Activated naive CD4-positive, alpha-beta T cell treated with anti-CD3 and anti-CD28 coated beads, Interleukin-2, amount 50 U/mL, for 24 hours (primary cell): ENCODE data around the gene MOBP.

Source experiments
- H3K27ac Mint-ChIP-seq: one replicate; pipeline ENCODE4 v1.8.0; 2021; ENCODE audit warnings: mild to moderate bottlenecking, mixed read lengths
- H3K27me3 Mint-ChIP-seq: one replicate; pipeline ENCODE4 v1.8.0; 2021; ENCODE audit warnings: mixed read lengths
- H3K36me3 Mint-ChIP-seq: one replicate; pipeline ENCODE4 v1.8.0; 2021; ENCODE audit warnings: mixed read lengths
- H3K4me1 Mint-ChIP-seq: one replicate; pipeline ENCODE4 v1.8.0; 2021; ENCODE audit warnings: mixed read lengths
- H3K4me3 Mint-ChIP-seq: one replicate; pipeline ENCODE4 v1.8.0; 2021; ENCODE audit warnings: mild to moderate bottlenecking, mixed read lengths
- H3K9me3 Mint-ChIP-seq: one replicate; pipeline ENCODE4 v1.8.0; 2021; ENCODE audit warnings: mixed read lengths

The MOBP gene

GRCh38 chr3:39501968-39502837 is 34.7 kb downstream of the MOBP start:
- H3K4me3 Mint-ChIP-seq = no peak overlapping the region
- H3K4me1 Mint-ChIP-seq = no peaks in the 10 kb centered on the region
- H3K9me3 Mint-ChIP-seq = no peaks in the 10 kb centered on the region
- H3K27ac Mint-ChIP-seq = no peak overlapping the region
- no peaks in the 10 kb centered on the region for H3K36me3 Mint-ChIP-seq
- peaks cover 32% of the 10 kb centered on the region for H3K27me3 Mint-ChIP-seq

- Mint-ChIP-seq H3K4me3 (no peak overlapping the region), H3K36me3 (no peaks in the 10 kb centered on the region), H3K9me3 (no peaks in the 10 kb centered on the region), H3K27ac (no peak overlapping the region), H3K4me1 (no peaks in the 10 kb centered on the region), H3K27me3 (peaks cover 32% of the 10 kb centered on the region)
These were observed 35.3 kb downstream of the MOBP start for GRCh38 chr3:39502838-39503145.

GRCh38 chr3:39505866-39506742 is 38.6 kb downstream of the MOBP start:
- H3K4me1 Mint-ChIP-seq = no peaks in the 10 kb centered on the region
- peaks cover 20% of the 10 kb centered on the region for H3K27me3 Mint-ChIP-seq
- no peaks in the 10 kb centered on the region for H3K9me3 Mint-ChIP-seq
- no peaks in the 10 kb centered on the region for H3K36me3 Mint-ChIP-seq
- no peak overlapping the region for H3K4me3 Mint-ChIP-seq
- H3K27ac Mint-ChIP-seq = no peak overlapping the region

GRCh38 chr3:39506863-39507262 is 39.4 kb downstream of the MOBP start:
- H3K4me1 Mint-ChIP-seq = no peaks in the 10 kb centered on the region
- no peak overlapping the region for H3K27ac Mint-ChIP-seq
- peaks cover 19% of the 10 kb centered on the region for H3K27me3 Mint-ChIP-seq
- no peak overlapping the region for H3K4me3 Mint-ChIP-seq
- no peaks in the 10 kb centered on the region for H3K9me3 Mint-ChIP-seq
- H3K36me3 Mint-ChIP-seq = no peaks in the 10 kb centered on the region

- Mint-ChIP-seq H3K4me1 (no peaks in the 10 kb centered on the region), H3K36me3 (peaks cover 2% of the 10 kb centered on the region), H3K9me3 (no peaks in the 10 kb centered on the region), H3K27me3 (peaks cover 9% of the 10 kb centered on the region), H3K27ac (no peak overlapping the region), H3K4me3 (no peak overlapping the region)
These were observed 46.4 kb downstream of the MOBP start for GRCh38 chr3:39513791-39514369.

GRCh38 chr3:39515681-39516441 is 48.4 kb downstream of the MOBP start:
- Mint-ChIP-seq H3K4me1 (no peaks in the 10 kb centered on the region), H3K36me3 (peaks cover 2% of the 10 kb centered on the region), H3K27ac (no peak overlapping the region), H3K9me3 (no peaks in the 10 kb centered on the region), H3K4me3 (no peak overlapping the region), H3K27me3 (peaks cover 16% of the 10 kb centered on the region)

GRCh38 chr3:39519103-39519502 is 51.6 kb downstream of the MOBP start:
- no peak overlapping the region for H3K4me3 Mint-ChIP-seq
- H3K9me3 Mint-ChIP-seq = no peaks in the 10 kb centered on the region
- no peak overlapping the region for H3K27ac Mint-ChIP-seq
- H3K27me3 Mint-ChIP-seq = peaks cover 14% of the 10 kb centered on the region
- H3K4me1 Mint-ChIP-seq = no peaks in the 10 kb centered on the region
- H3K36me3 Mint-ChIP-seq = peaks cover 2% of the 10 kb centered on the region

- Mint-ChIP-seq H3K36me3 (peaks cover 2% of the 10 kb centered on the region), H3K4me1 (no peaks in the 10 kb centered on the region), H3K4me3 (no peak overlapping the region), H3K9me3 (peaks cover 6% of the 10 kb centered on the region), H3K27ac (no peak overlapping the region), H3K27me3 (peaks cover 14% of the 10 kb centered on the region)
These were observed 52.2 kb downstream of the MOBP start for GRCh38 chr3:39519554-39520288.

- H3K27me3 Mint-ChIP-seq = peaks cover 12% of the 10 kb centered on the region
- H3K4me3 Mint-ChIP-seq = no peak overlapping the region
- H3K27ac Mint-ChIP-seq = no peak overlapping the region
- peaks cover 12% of the 10 kb centered on the region for H3K9me3 Mint-ChIP-seq
- no peaks in the 10 kb centered on the region for H3K36me3 Mint-ChIP-seq
- no peaks in the 10 kb centered on the region for H3K4me1 Mint-ChIP-seq
These were observed 54.0 kb downstream of the MOBP start for GRCh38 chr3:39521456-39521855.

- H3K4me3 Mint-ChIP-seq = no peak overlapping the region
- no peaks in the 10 kb centered on the region for H3K36me3 Mint-ChIP-seq
- H3K27ac Mint-ChIP-seq = no peak overlapping the region
- H3K4me1 Mint-ChIP-seq = no peaks in the 10 kb centered on the region
- peaks cover 12% of the 10 kb centered on the region for H3K9me3 Mint-ChIP-seq
- H3K27me3 Mint-ChIP-seq = peaks cover 13% of the 10 kb centered on the region
These were observed 56.6 kb downstream of the MOBP start for GRCh38 chr3:39524107-39524506.

GRCh38 chr3:39528844-39529243 is 61.4 kb downstream of the MOBP start:
- Mint-ChIP-seq H3K4me3 (no peak overlapping the region), H3K9me3 (peaks cover 12% of the 10 kb centered on the region), H3K36me3 (no peaks in the 10 kb centered on the region), H3K4me1 (no peaks in the 10 kb centered on the region), H3K27ac (no peak overlapping the region), H3K27me3 (peaks cover 13% of the 10 kb centered on the region)

GRCh38 chr3:39529577-39529976 is 62.1 kb downstream of the MOBP start:
- H3K27ac Mint-ChIP-seq = no peak overlapping the region
- H3K9me3 Mint-ChIP-seq = peaks cover 7% of the 10 kb centered on the region
- no peak overlapping the region for H3K4me3 Mint-ChIP-seq

GRCh38 chr3:39531066-39531465 is 63.6 kb downstream of the MOBP start:
- Mint-ChIP-seq H3K4me3 (no peak overlapping the region), H3K9me3 (no peaks in the 10 kb centered on the region), H3K27ac (no peak overlapping the region), H3K36me3 (no peaks in the 10 kb centered on the region), H3K4me1 (no peaks in the 10 kb centered on the region), H3K27me3 (peaks cover 13% of the 10 kb centered on the region)

More at GRCh38 chr3:39529577-39529976, 62.1 kb downstream of the MOBP start:
- H3K36me3 Mint-ChIP-seq = no peaks in the 10 kb centered on the region
- H3K27me3 Mint-ChIP-seq = peaks cover 13% of the 10 kb centered on the region
- H3K4me1 Mint-ChIP-seq = no peaks in the 10 kb centered on the region

- Mint-ChIP-seq H3K36me3 (no peaks in the 10 kb centered on the region), H3K27ac (no peak overlapping the region), H3K9me3 (no peaks in the 10 kb centered on the region), H3K4me1 (no peaks in the 10 kb centered on the region), H3K27me3 (peaks cover 13% of the 10 kb centered on the region), H3K4me3 (no peak overlapping the region)
These were observed 64.2 kb downstream of the MOBP start for GRCh38 chr3:39531665-39532064.

GRCh38 chr3:39532777-39533176 is 65.3 kb downstream of the MOBP start:
- Mint-ChIP-seq H3K36me3 (no peaks in the 10 kb centered on the region), H3K4me1 (no peaks in the 10 kb centered on the region)

More at GRCh38 chr3:39532777-39533176, 65.3 kb downstream of the MOBP start:
- Mint-ChIP-seq H3K4me3 (no peak overlapping the region), H3K9me3 (no peaks in the 10 kb centered on the region), H3K27me3 (peaks cover 10% of the 10 kb centered on the region), H3K27ac (no peak overlapping the region)
